Left renal cortex interstitium (tissue), 4 donors: Measurements from ENCODE around the gene LTO1. TPM values are rescaled to one million over a fixed set of nuclear protein-coding genes. Genes with fewer than 3 reads are reported as not detected.

Experiments used
- DNase-seq, 4 donors: peaks; one replicate each; pipeline ENCODE4 v3.0.0-alpha.2; 2013; ENCODE audit warnings: low read depth in 4 of 4, low spot score in 2 of 4, missing footprints in 1 of 4
- polyA plus RNA-seq, 4 donors: library from polyadenylated mRNA; unstranded; fragments of 120-200 nt; gene quantifications; one replicate each; pipeline ENCODE4 v1.2.1, GENCODE V29; 2013; ENCODE audit not compliant: insufficient read length in 4 of 4

Gene LTO1
- polyA plus RNA-seq, 4 donors, result 18.7 to 35.7 (median 30.0) TPM

DNA sequence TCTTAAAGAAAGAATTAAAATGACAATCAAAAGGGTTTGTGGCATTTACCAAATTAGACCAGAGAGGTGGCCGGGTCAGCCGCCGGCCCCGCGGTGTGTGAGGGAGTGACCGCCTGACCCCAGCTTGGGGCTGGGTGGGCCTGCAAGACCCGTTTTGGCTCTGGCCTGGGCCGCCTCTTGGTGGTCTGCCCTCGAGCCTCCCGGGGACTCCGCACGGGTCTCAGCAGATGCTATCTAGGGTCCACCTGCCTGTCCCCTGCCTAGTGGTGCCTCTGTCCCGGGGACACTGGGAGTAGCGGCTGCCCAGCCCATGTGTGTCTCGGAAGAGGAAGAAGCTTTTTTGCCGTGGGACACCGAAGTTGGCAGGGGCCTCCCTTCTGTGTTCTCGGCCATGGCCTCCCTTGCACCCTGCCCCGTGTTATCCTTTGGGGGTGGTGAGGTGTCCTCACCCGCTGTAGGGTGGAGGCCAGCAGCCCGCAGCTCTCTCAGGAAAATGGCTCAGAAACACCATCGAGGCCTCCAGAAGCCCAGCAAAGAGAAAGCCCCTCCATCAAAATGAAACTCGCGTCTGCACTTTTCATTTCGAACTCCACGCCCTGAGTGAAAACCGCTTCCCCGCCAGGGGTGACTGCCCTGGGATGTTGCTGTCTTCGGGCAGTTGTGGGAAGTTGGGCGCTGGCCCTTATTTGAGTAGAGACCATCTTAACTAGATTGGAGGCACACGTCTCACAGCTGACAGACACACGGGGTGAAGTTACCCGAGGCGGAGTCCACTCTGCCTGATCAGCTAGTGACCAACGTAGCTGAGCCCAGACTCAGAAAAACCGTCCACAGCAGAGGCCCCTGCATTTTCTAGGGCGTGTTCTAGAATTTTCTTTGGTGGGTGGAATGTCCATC lies 26.2 kb downstream of the LTO1 start:
- DNase-seq, result no peak

DNA sequence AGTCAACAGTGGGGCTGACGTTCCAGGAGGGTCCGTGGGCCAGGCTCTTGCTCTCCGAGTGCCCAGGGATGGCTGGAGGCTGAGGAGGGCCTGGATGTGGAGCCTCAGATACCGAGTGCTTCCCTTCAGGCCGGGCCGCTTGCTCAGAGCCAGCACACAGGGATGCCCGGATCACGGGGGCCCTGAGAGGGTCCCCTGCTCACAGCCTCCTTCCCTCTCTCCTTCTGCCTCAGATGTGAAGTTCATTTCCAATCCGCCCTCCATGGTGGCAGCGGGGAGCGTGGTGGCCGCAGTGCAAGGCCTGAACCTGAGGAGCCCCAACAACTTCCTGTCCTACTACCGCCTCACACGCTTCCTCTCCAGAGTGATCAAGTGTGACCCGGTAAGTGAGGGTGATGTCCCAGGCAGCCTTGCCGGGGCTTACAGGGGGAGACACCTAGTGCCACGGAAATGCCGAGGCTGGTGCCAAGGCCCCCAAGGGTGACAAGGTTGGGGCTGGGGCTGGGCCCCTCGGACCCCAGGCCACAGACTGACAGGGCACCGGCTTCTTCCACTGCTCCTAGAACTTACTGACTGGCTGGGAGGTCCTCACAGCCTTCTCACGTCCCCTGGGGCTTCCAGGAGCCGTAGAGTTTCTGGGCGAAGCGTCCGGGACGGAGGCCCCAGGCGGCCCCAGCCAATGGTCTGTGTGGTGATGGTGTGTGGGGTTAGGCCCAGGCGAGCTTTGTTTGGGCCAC lies 27.2 kb downstream of the LTO1 start:
- DNase-seq, result no peak

DNA sequence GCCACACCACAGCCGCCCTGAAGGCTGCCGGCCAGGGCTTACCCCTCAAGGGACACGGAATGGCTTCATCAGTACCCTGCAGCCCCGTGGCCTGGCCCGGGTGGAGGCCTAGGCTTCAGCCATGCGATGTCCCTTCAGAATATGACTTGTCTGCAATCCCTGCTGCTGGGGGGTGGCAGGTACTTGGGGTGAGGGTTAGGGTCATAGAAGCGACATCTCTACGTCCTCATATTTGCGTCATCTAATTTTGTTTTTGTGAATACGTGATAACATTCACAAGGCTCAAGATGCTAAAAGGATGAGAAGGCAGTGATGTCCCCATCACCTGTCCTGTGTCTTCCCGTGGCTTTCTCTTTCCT lies 27.8 kb downstream of the LTO1 start:
- DNase-seq, result no peak

DNA sequence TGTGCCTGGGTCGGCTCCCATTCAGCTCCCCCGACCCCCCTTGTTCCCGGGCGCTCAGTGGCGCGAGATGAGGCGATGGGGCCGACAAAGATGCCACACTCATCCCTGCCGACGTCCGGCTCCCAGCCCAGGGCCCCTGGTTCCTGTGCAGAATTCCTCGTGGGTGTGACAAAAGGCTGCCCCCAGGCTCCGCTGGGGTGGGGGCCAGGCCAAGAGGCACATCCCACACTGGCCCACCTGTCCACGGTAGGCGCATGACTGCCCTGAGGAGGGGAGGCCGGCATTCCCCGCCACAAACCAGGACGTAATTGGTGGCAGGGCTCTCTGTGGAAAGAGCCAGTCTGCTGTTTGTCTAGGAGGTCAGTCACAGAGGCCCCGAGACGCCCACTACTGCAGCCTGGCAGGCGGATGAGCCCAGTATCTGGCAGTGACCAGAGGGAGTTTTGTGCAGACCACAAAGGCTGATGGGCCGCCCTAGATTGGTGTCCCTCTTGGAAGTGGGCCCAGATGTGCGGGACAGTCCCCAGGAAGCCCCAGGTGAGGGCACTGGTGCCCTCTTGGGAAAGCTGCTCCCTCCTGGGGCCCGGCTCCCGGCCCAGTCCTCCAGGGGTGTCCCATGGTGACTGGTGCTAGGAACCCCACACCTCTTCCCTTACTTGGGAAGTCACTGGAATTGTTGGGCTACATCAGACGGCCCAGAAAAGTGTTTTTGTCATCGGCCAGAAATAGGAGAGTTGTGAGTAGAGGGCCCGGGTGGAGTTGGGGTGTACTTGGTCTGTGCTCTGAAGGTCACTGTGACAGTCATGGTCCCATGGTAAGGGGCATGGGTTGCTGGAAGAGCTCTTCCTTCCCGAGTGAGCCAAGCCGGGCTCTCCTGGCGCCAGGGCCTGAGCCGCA lies 28.4 kb downstream of the LTO1 start:
- DNase-seq, result no peak

DNA sequence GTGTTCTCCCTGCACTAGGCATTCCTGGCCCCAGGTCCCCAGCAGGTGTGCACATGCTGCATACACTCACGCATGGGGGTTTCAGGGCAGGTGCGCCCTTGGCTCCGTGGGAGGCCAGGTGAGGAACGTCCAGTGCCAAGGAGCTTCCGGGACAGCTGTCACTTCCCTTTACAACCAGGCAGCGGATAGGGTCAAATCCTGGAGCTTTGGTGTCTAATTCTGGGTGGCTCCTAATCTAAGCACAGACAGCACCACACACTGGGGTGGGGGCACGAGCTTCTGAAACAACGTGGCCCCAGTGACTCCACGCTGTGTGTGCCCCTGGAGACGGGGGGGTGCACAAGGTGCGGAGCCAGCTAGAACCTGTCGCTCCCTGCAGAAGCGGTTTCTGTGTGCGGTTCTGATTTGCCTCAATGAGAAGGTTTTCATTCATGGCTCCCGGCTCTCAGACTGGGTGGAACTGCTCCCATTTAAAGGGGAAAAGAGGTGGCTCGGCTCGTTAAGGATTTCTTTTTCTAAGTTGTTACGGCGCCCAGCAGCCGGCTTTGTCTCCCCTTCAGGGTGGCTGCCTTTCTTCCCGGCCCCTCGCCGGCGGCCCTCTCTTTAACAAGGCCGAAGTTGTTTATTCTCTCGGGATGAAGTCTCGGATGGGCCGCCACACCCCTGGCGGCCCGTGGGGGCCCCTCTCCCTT lies 29.2 kb downstream of the LTO1 start:
- DNase-seq, result no peak

DNA sequence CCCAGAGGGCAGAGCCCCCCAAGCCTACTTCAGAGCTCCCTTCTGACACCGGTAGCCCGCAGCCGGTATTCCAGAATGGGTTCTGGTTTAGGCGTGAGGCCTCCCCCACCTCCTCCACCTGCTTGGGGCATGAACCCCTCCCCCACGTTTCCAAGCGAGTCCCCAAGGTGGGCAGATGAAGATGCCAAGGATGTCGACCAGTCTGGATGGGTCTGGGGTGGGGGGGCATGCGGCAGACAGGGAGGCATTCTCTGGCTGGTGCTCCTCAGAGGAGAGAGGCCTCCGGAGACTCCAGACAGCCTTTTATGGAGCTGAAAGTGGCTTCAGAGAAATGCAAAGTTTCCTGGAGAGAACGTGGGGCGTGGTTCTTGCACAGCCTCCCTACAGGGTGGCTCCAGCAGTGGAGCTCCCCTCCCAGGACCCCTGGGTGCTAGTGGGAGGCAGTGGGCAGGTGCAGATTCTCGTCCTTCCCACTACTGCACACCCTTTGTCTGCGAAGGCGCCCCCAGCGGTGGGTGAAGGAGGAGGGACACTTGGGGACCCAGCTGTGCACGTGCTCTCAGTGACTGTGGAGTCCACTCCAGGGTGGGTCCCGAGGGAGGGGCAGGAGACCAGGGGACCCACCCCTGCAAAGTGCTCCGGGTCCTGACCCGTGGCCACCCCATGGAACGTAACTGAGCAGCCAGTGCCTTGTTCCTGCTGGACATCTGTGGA lies 30.0 kb downstream of the LTO1 start:
- DNase-seq, result no peak

DNA sequence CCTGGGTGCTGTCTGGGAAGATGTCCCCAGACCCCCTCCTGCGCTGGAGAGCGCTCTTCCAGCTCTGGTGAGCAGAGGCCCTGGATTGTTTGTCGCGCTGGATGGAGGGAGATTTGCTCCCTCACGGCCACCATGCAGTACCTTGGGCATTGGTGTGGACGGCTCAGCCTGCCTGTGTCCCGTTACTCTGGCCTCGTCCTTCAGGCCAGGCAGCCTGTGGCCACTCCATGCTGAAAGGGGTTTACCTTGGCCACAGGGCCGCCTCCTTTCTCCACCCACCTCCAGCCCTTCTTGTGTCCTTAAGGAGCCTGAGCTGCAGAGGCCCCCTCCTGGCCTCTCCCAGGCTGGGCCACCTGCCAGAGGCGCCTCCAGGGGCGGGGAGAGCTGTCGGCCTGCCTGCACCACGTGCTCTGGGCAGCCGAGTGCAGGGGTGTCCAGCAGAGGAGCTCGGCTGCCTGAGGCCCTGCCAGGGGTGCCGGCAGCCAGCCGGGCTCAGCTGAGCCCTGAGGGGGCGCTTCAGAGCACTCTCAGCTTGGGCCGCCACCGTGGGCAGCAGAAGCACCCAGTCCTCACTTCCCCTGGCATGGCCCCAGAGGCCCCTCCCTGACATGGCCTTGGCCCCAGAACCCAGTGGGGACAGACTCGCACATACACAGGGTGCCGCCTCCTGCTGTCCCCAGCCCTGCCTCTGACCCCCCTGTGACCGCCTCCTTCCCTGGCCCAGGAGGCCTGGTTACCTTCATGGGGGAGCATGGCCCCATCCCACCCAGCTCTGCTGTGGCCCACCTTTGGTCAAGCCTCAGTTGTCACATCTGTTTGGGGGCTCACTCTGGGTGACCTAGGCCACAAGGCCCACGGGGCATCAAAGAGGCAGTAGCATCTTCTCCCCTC lies 30.8 kb downstream of the LTO1 start:
- no peak for DNase-seq

DNA sequence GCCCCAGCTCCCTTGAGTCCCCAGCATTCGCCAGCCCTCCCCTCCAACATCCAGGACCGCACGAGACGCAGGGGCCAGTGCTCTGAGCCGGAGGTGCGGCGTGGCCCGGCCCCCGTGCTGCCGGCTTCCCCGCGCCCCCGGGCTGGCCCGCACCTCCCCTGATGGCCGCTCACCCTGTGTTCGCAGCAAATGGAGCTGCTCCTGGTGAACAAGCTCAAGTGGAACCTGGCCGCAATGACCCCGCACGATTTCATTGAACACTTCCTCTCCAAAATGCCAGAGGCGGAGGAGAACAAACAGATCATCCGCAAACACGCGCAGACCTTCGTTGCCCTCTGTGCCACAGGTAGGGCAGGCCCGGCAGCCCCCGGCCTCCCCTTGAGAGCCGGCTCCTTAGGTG lies 31.5 kb downstream of the LTO1 start:
- DNase-seq, result no peak

DNA sequence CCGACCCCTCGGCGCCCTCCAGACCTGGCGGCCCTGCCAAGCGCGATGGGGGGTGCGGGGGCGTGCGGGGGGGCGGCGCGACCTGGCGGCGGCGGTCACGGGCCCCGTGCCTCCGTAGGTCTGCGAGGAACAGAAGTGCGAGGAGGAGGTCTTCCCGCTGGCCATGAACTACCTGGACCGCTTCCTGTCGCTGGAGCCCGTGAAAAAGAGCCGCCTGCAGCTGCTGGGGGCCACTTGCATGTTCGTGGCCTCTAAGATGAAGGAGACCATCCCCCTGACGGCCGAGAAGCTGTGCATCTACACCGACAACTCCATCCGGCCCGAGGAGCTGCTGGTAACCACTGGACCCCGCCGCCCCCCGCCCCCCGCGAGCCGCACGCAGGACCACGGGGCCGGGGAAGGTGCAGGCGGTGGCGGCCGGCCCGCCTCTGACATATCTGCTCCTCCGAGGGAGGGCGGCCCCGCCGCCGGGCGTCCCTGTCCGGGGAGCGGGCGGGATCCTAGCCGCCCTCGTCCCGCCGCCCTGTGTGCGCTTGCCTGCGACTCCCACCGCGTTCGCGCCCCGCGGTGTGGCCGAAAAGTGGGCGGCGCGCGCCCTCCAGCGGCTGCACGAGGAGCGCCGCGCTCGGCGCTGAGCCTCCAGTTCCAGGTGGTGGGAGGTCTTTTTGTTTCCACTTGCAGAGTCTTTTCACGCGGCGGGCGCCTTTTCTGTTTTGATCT lies 32.1 kb downstream of the LTO1 start:
- DNase-seq, result no peak

DNA sequence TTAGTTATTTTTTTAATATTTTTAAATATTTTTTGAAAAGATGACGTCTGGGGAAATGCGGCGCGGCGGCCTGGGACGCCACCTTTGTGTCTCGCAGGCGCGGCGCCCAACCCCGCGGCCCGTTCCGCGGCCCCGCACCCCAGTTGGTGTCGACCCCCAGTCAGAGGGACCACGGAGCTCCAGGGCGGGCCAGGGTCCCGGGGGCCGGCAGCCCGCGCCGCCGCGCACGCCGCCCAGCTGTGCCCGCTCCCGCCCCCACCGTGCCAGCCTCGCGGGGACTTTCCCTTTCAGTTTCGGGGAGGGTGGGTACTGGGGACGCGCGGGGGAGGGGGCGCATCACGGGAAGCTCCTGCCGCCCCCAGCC lies 32.6 kb downstream of the LTO1 start:
- no peak for DNase-seq

DNA sequence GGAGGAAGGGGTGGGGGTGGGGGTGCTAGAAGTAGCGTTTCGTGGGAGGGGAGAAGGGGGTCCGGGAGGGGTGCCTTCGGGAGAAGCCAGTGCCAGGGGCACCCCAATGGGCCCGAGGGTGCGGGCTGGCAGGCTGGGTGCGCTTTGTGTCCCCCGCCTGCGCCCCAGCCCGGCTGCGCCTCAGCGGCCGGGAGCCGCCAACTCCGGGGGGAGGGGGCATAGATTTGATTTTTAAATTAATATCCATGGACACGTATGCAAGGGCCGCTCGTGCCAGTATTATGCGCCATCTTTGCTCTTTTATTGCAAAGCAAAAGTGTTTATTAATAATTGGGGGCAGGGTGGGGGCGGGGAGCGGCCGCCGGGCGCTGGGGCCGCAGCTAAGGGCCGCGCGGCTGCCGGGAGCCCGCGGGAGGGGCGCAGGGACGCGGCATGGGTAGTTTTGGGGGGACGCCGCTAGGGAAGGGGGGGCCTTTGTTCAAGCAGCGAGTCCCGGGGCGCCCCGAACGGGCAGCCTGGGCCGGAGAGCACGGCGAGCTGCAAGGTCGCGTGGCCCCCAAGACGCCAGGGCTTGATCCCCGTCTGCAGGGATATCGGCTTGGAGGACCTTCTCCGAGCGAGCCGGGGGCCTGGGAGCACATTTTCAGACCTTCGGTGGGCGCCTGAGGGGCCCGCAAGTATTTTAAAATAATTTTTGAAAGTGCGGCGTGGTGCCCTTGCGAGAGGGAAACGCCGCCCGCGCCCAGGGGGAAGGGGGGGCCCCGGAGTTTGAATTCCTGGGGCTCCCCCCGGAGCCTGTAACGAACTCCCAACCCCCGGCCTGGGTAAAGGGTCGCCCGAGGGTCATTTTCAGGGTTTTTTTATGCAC lies 33.2 kb downstream of the LTO1 start:
- no peak for DNase-seq

DNA sequence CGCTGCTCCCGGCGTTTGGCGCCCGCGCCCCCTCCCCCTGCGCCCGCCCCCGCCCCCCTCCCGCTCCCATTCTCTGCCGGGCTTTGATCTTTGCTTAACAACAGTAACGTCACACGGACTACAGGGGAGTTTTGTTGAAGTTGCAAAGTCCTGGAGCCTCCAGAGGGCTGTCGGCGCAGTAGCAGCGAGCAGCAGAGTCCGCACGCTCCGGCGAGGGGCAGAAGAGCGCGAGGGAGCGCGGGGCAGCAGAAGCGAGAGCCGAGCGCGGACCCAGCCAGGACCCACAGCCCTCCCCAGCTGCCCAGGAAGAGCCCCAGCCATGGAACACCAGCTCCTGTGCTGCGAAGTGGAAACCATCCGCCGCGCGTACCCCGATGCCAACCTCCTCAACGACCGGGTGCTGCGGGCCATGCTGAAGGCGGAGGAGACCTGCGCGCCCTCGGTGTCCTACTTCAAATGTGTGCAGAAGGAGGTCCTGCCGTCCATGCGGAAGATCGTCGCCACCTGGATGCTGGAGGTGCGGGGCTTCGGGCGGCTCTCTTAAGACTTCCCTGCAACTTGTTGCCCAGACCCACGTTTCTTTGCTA lies 34.1 kb downstream of the LTO1 start, which contains the start of gene CCND1:
TSS of gene CCND1 (plus strand) at position 162 of the 587 bp plus-strand sequence. CDS start at position 320, 158 bp downstream.
- DNase-seq, result no peak

DNA sequence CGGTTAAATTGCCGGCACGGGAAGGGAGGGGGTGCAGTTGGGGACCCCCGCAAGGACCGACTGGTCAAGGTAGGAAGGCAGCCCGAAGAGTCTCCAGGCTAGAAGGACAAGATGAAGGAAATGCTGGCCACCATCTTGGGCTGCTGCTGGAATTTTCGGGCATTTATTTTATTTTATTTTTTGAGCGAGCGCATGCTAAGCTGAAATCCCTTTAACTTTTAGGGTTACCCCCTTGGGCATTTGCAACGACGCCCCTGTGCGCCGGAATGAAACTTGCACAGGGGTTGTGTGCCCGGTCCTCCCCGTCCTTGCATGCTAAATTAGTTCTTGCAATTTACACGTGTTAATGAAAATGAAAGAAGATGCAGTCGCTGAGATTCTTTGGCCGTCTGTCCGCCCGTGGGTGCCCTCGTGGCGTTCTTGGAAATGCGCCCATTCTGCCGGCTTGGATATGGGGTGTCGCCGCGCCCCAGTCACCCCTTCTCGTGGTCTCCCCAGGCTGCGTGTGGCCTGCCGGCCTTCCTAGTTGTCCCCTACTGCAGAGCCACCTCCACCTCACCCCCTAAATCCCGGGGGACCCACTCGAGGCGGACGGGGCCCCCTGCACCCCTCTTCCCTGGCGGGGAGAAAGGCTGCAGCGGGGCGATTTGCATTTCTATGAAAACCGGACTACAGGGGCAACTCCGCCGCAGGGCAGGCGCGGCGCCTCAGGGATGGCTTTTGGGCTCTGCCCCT lies 34.7 kb downstream of the LTO1 start:
- DNase-seq, result no peak

DNA sequence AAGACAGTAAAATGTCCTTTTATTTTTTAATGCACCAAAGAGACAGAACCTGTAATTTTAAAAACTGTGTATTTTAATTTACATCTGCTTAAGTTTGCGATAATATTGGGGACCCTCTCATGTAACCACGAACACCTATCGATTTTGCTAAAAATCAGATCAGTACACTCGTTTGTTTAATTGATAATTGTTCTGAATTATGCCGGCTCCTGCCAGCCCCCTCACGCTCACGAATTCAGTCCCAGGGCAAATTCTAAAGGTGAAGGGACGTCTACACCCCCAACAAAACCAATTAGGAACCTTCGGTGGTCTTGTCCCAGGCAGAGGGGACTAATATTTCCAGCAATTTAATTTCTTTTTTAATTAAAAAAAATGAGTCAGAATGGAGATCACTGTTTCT lies 35.3 kb downstream of the LTO1 start:
- DNase-seq, result no peak

DNA sequence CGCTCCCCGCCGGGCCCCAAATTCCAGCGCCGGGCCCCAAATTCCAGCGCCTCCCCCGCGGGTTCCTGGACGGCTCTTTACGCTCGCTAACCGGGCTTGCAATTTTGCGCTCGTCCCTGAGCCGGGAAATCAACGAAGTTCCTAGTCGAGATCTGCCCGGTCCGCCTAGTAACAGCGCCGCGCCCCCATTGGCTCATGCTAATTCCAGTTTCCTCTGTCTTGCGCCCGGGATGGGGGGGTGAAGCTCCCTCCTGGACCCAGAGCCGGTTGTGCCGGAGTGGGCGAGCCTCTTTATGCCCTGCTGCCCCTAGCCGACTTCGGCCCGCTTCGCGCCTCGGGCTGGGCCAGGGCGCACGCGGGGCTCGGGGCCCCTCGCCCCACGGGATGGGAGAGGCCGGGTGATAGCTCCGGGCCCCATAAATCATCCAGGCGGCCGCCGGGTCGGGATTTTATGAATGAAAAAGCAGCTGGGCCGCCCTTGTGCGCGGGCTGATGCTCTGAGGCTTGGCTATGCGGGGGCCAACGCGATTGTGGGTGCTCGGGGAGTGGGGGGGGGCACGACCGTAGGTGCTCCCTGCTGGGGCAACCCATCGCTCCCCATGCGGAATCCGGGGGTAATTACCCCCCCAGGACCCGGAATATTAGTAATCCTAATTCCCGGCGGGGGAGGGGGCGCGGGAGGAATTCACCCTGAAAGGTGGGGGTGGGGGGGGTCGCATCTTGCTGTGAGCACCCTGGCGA lies 36.0 kb downstream of the LTO1 start:
- DNase-seq, result peak in 1 of 4 donors; percentile 96
